Calu3 (cell line): ENCODE data around the gene NELFA. TPM values are rescaled to one million over a fixed set of nuclear protein-coding genes. Genes with fewer than 3 reads are reported as not detected.

Source experiments
- BruUV-seq: library from RNA; stranded (reverse); fragments of 400-500 nt; replicated peaks from 2 replicates; lab custom pipeline; 2021; lab: Mats Ljungman, UMichigan
- CTCF ChIA-PET: fragments of 300-600 bp; sonication (Branson Sonifier 250); formaldehyde crosslinking; loops from one replicate; lab custom pipeline; 2022; ENCODE audit warnings: antibody characterized with exemption; lab: Charles Lee
- DNase-seq: peaks from one replicate; pipeline ENCODE4 v3.0.0; 2022
- H3K27ac Mint-ChIP-seq: one replicate; pipeline ENCODE4 v1.8.0; 2022; ENCODE audit warnings: mixed read lengths; ENCODE audit not compliant: unreplicated experiment
- H3K27me3 Mint-ChIP-seq: one replicate; pipeline ENCODE4 v1.8.0; 2022; ENCODE audit warnings: mixed read lengths; ENCODE audit not compliant: unreplicated experiment
- H3K36me3 Mint-ChIP-seq: one replicate; pipeline ENCODE4 v1.8.0; 2022; ENCODE audit warnings: mild to moderate bottlenecking, moderate library complexity, mixed read lengths; ENCODE audit not compliant: insufficient read depth, unreplicated experiment
- H3K4me1 Mint-ChIP-seq: one replicate; pipeline ENCODE4 v1.8.0; 2022; ENCODE audit warnings: mild to moderate bottlenecking, low read depth, mixed read lengths; ENCODE audit not compliant: unreplicated experiment
- H3K4me3 Mint-ChIP-seq: one replicate; pipeline ENCODE4 v1.8.0; 2022; ENCODE audit warnings: mild to moderate bottlenecking, low read depth, moderate library complexity, mixed read lengths; ENCODE audit not compliant: unreplicated experiment
- H3K9me3 Mint-ChIP-seq: one replicate; pipeline ENCODE4 v1.8.0; 2022; ENCODE audit warnings: low read depth, mixed read lengths; ENCODE audit not compliant: unreplicated experiment
- CTCF ChIP-seq: fragments of 200-600 bp; IDR thresholded peaks from one replicate; pipeline ENCODE4 v1.8.0; 2022; ENCODE audit warnings: antibody characterized with exemption; ENCODE audit not compliant: unreplicated experiment
- intact Hi-C: fragments of 100-400 bp; cut with micrococcal nuclease; formaldehyde crosslinking; loops from one replicate; pipeline ENCODE4 v1.10.0; 2022; ENCODE audit not compliant: unreplicated experiment
- total RNA-seq: library from RNA; stranded (reverse); gene quantifications from 2 replicates; pipeline ENCODE4 v1.2.3, GENCODE V29; 2022

NELFA gene
- total RNA-seq, 1 experiment from 2014 or later, result 29.9 TPM

GRCh38 chr4:1939664-1940509, 68.9 kb downstream of the NELFA start:
- H3K4me1 Mint-ChIP-seq, result no peaks in the 10 kb centered on the region
- intact Hi-C loops, result loop anchor here (10.0 kb wide), 1 partner anchor 245 kb away; no protein-coding TSS in a partner anchor
- peaks cover 17% of the 10 kb centered on the region for H3K36me3 Mint-ChIP-seq
- TF ChIP-seq CTCF, result no peak
- peak; percentile 30 for DNase-seq
- H3K4me3 Mint-ChIP-seq, result no peak overlapping the region
- no peaks in the 10 kb centered on the region for H3K9me3 Mint-ChIP-seq
- H3K27ac Mint-ChIP-seq, result peak overlapping the region; percentile 23
- no TSS peak for BruUV-seq
- CTCF ChIA-PET, result no interaction called here
- H3K27me3 Mint-ChIP-seq, result no peaks in the 10 kb centered on the region

- no peak for DNase-seq
- Mint-ChIP-seq H3K4me1 (no peaks in the 10 kb centered on the region), H3K27me3 (no peaks in the 10 kb centered on the region), H3K27ac (no peak overlapping the region), H3K36me3 (peaks cover 17% of the 10 kb centered on the region), H3K4me3 (no peak overlapping the region), H3K9me3 (no peaks in the 10 kb centered on the region)
- no TSS peak for BruUV-seq
- CTCF ChIA-PET, result interaction anchor here (0.6 kb wide), 1 partner anchor 70 kb away, joined by 4 read pairs; no protein-coding TSS in a partner anchor
- no peak for TF ChIP-seq CTCF
- intact Hi-C loops, result no loop called here
Observed at GRCh38 chr4:1938027-1938426, 70.7 kb downstream of the NELFA start.

DNA sequence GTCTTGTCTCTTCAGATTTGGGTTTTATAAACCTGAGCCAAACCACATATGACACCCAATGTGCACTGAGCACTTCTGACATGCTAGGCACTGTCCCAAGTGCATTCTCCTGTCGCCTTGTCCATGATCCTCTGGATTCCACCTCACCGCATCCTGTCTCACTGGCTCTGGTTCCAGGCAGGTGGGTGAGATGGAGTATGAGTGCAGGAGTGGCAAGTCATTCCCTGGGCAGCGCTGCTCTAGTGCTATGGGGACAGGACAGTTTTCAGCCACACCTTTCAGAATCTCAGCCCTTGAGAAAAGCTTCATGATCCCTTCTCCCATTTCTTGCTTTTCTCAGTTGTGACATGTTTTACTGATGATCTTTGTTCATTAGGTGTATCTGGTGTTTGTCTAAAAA, 71.2 kb downstream of the NELFA start:
- Mint-ChIP-seq H3K4me1 (no peaks in the 10 kb centered on the region), H3K27ac (no peak overlapping the region), H3K36me3 (peaks cover 17% of the 10 kb centered on the region), H3K27me3 (no peaks in the 10 kb centered on the region), H3K9me3 (no peaks in the 10 kb centered on the region), H3K4me3 (no peak overlapping the region)
- intact Hi-C loops, result no loop called here
- TF ChIP-seq CTCF, result no peak
- no peak for DNase-seq
- no TSS peak for BruUV-seq
- CTCF ChIA-PET, result no interaction called here

- Mint-ChIP-seq H3K27ac (no peak overlapping the region), H3K4me1 (no peaks in the 10 kb centered on the region), H3K4me3 (no peak overlapping the region), H3K36me3 (peaks cover 16% of the 10 kb centered on the region), H3K9me3 (no peaks in the 10 kb centered on the region), H3K27me3 (no peaks in the 10 kb centered on the region)
- BruUV-seq, result no TSS peak
- intact Hi-C loops, result no loop called here
- TF ChIP-seq CTCF, result no peak
- CTCF ChIA-PET, result no interaction called here
- DNase-seq, result no peak
Observed at GRCh38 chr4:1933700-1934099, 75.1 kb downstream of the NELFA start.
